HepG2 (cell line): ENCODE data around the gene EPB41L2. TPM values are rescaled to one million over a fixed set of nuclear protein-coding genes. Genes with fewer than 3 reads are reported as not detected.

Source experiments
- ATAC-seq: fragments of 200-7000 bp; cut with Tn5 transposase; 3 replicates; pipeline ENCODE4 v1.9.1; 2020; ENCODE audit warnings: mild to moderate bottlenecking, moderate library complexity
- BruUV-seq: library from RNA; stranded (reverse); fragments of 400-500 nt; replicated peaks from 2 replicates; lab custom pipeline; 2021; lab: Mats Ljungman, UMichigan
- CTCF ChIA-PET: fragments of 300-600 bp; formaldehyde crosslinking; extraction: SDS; loops from one replicate; lab custom pipeline; 2021; ENCODE audit warnings: low total read pairs, inconsistent platforms, low intra/inter-chr PET ratio; lab: Yijun Ruan, JAX
- POLR2A ChIA-PET: fragments of 350-600 bp; sonication (Branson Sonifier 250); formaldehyde crosslinking; loops from one replicate; lab custom pipeline; 2020; ENCODE audit warnings: antibody characterized with exemption, inconsistent platforms; lab: Yijun Ruan, JAX
- DNase-seq: peaks from one replicate; pipeline ENCODE4 v3.0.0-alpha.2; 2015; ENCODE audit warnings: low spot score
- FAIRE-seq: peaks from 3 replicates; lab custom pipeline; 2011; peaks lifted over from hg19 to GRCh38; lab: Jason Lieb, UNC
- H2AFZ ChIP-seq: one replicate; pipeline ENCODE4 v1.6.1; 2011; ENCODE audit warnings: low read length, inconsistent platforms
- H3K27ac ChIP-seq: fragments of 300-600 bp; 3 replicates; pipeline ENCODE4 v1.8.0; 2011; ENCODE audit warnings: mixed run types, mild to moderate bottlenecking, mixed read lengths, low read length, inconsistent platforms; ENCODE audit not compliant: insufficient read depth; ENCODE audit errors: extremely low read length
- H3K27me3 ChIP-seq, 2 experiments: fragments of 200-600 bp in 1 of 2; 2 replicates in 1 of 2; 3 replicates in 1 of 2; pipeline versions ENCODE4 v1.6.0 to v1.8.0; 2011; ENCODE audit warnings: low read length in 2 of 2, mild to moderate bottlenecking in 2 of 2, moderate library complexity in 2 of 2, inconsistent platforms in 1 of 2; ENCODE audit not compliant: insufficient read depth in 2 of 2, control insufficient read depth in 1 of 2
- H3K36me3 ChIP-seq, 2 experiments: fragments of 200-600 bp in 1 of 2; replicated peaks in 1 of 2; 2 replicates in 1 of 2; 3 replicates in 1 of 2; pipeline versions ENCODE4 v1.5.1 to v1.8.0; 2011; ENCODE audit warnings: low read length in 2 of 2, inconsistent platforms in 1 of 2; ENCODE audit not compliant: insufficient read depth in 2 of 2, control insufficient read depth in 1 of 2
- H3K4me1 ChIP-seq: 2 replicates; pipeline ENCODE4 v1.5.1; 2012; ENCODE audit warnings: low read length, inconsistent platforms; ENCODE audit not compliant: insufficient read depth
- H3K4me2 ChIP-seq: 2 replicates; pipeline ENCODE4 v1.6.0; 2011; ENCODE audit warnings: low read depth, low read length, inconsistent platforms
- H3K4me3 ChIP-seq, 3 experiments: fragments of 200-600 bp in 1 of 3; sonication (generic), shearing (Covaris generic) in 1 of 3; replicated peaks in 1 of 3; 2 replicates each; pipeline ENCODE4 v1.5.1; 2011 to 2016; ENCODE audit warnings: low read length in 3 of 3, inconsistent platforms in 2 of 3, low read depth in 2 of 3, mild to moderate bottlenecking in 2 of 3, control low read depth in 1 of 3, mixed read lengths in 1 of 3; ENCODE audit not compliant: insufficient read depth in 1 of 3
- H3K79me2 ChIP-seq: one replicate; pipeline ENCODE4 v1.6.1; 2011; ENCODE audit warnings: low read length, inconsistent platforms; ENCODE audit not compliant: insufficient read depth
- H3K9ac ChIP-seq: 2 replicates; pipeline ENCODE4 v1.6.0; 2011; ENCODE audit warnings: mild to moderate bottlenecking, low read depth, low read length, inconsistent platforms; ENCODE audit not compliant: insufficient read depth
- H3K9me3 ChIP-seq: 2 replicates; pipeline ENCODE4 v1.5.1; 2012; ENCODE audit warnings: mild to moderate bottlenecking, low read length
- H4K20me1 ChIP-seq: 2 replicates; pipeline ENCODE4 v1.6.0; 2011; ENCODE audit warnings: inconsistent platforms, mild to moderate bottlenecking, low read length, moderate library complexity; ENCODE audit not compliant: insufficient read depth
- GFI1 ChIP-seq: sonication (generic); formaldehyde crosslinking; IDR thresholded peaks from 2 replicates; pipeline ENCODE4 v1.5.0; 2020; ENCODE audit warnings: missing genetic modification reagents, mild to moderate bottlenecking, borderline replicate concordance
- HDAC2 ChIP-seq: sonication (generic); formaldehyde crosslinking; IDR thresholded peaks from 2 replicates; pipeline ENCODE4 v1.4.0; 2020; ENCODE audit warnings: missing genetic modification reagents
- HES4 ChIP-seq: sonication (generic); formaldehyde crosslinking; IDR thresholded peaks from 2 replicates; pipeline ENCODE4 v1.9.0; 2021; ENCODE audit warnings: mild to moderate bottlenecking, missing genetic modification reagents, borderline replicate concordance
- MIXL1 ChIP-seq: IDR thresholded peaks from 2 replicates; pipeline ENCODE4 v1.6.1; 2016
- NONO ChIP-seq, 2 experiments: fragments of 450-650 bp in 1 of 2; sonication (generic) in 1 of 2; formaldehyde crosslinking in 1 of 2; IDR thresholded peaks in 1 of 2; conservative IDR thresholded peaks in 1 of 2; 2 replicates each; pipeline versions ENCODE4 v1.6.1 to v1.8.0; 2017 to 2022; ENCODE audit warnings: mild to moderate bottlenecking in 1 of 2, missing genetic modification reagents in 1 of 2, moderate library complexity in 1 of 2
- RXRA ChIP-seq: sonication (generic); formaldehyde crosslinking; IDR thresholded peaks from 2 replicates; pipeline ENCODE4 v1.5.1; 2020; ENCODE audit warnings: missing genetic modification reagents
- SALL1 ChIP-seq: sonication (generic); formaldehyde crosslinking; IDR thresholded peaks from 2 replicates; pipeline ENCODE4 v1.8.0; 2022; ENCODE audit warnings: mild to moderate bottlenecking, missing genetic modification reagents
- SOX6 ChIP-seq, 2 experiments: fragments of 450-650 bp in 1 of 2; sonication (generic) in 1 of 2; formaldehyde crosslinking in 1 of 2; IDR thresholded peaks; 2 replicates each; pipeline versions ENCODE4 v1.4.0 to v1.6.1; 2017 to 2020; ENCODE audit warnings: antibody characterized with exemption in 1 of 2, mild to moderate bottlenecking in 1 of 2, missing genetic modification reagents in 1 of 2
- SP140L ChIP-seq: sonication (generic); formaldehyde crosslinking; IDR thresholded peaks from 2 replicates; pipeline ENCODE4 v1.4.0; 2020; ENCODE audit warnings: missing genetic modification reagents, borderline replicate concordance
- THYN1 ChIP-seq: sonication (generic); formaldehyde crosslinking; IDR thresholded peaks from 2 replicates; pipeline ENCODE4 v1.8.1; 2023; ENCODE audit warnings: low read depth, mild to moderate bottlenecking, moderate library complexity, missing genetic modification reagents, borderline replicate concordance
- ZBTB38 ChIP-seq: sonication (generic); formaldehyde crosslinking; IDR thresholded peaks from 2 replicates; pipeline ENCODE4 v1.5.1; 2020; ENCODE audit warnings: mild to moderate bottlenecking, missing genetic modification reagents
- ZFX ChIP-seq: sonication (generic); formaldehyde crosslinking; IDR thresholded peaks from 2 replicates; pipeline ENCODE4 v1.4.0; 2020; ENCODE audit warnings: mild to moderate bottlenecking, low read depth, missing genetic modification reagents, moderate library complexity
- ZNF24 ChIP-seq: fragments of 450-650 bp; IDR thresholded peaks from 2 replicates; pipeline ENCODE4 v1.6.1; 2017; ENCODE audit warnings: antibody characterized with exemption, mild to moderate bottlenecking
- ZNF256 ChIP-seq: sonication (generic); formaldehyde crosslinking; conservative IDR thresholded peaks from 2 replicates; pipeline ENCODE4 v1.4.0; 2020; ENCODE audit warnings: missing genetic modification reagents
- ZNF343 ChIP-seq: sonication (generic); formaldehyde crosslinking; IDR thresholded peaks from 2 replicates; pipeline ENCODE4 v1.4.0; 2020; ENCODE audit warnings: mild to moderate bottlenecking, missing genetic modification reagents
- ZNF644 ChIP-seq: IDR thresholded peaks from 2 replicates; pipeline ENCODE4 v1.6.1; 2016; ENCODE audit warnings: low read depth
- ZSCAN29 ChIP-seq: sonication (generic); formaldehyde crosslinking; conservative IDR thresholded peaks from 2 replicates; pipeline ENCODE4 v1.4.0; 2020; ENCODE audit warnings: mild to moderate bottlenecking, missing genetic modification reagents
- WGBS: methylation state at CpG from one replicate; pipeline ENCODE4 v1.1.6; 2017; ENCODE audit warnings: low lambda C conversion rate; 5-methylcytosine and 5-hydroxymethylcytosine counted together
- in situ Hi-C: cut with HindIII; loops from 2 replicates; pipeline ENCODE4 v1.10.0; 2017; ENCODE audit warnings: low pct_unique_long_range_greater_than_20kb; ENCODE audit not compliant: extremely low pct_ligation_motif_present
- intact Hi-C: fragments of 100-400 bp; cut with micrococcal nuclease; formaldehyde crosslinking; loops from one replicate; pipeline ENCODE4 v1.10.0; 2022; ENCODE audit not compliant: unreplicated experiment
- polyA plus RNA-seq, 8 experiments: library from polyadenylated mRNA; depleted of rRNA in 3 of 8; stranded (reverse) in 7 of 8; unstranded in 1 of 8; fragments of >200 nt; fragmentation: Illumina TruSeq in 4 of 8; extraction: Trizol in 4 of 8; gene quantifications; 2 replicates each; pipeline versions ENCODE4 v1.2.1 to v1.2.3, GENCODE V29; 2011 to 2016; ENCODE audit warnings: low read depth in 4 of 8, missing spikeins in 1 of 8, mixed read lengths in 1 of 8; ENCODE audit not compliant: insufficient read depth in 1 of 8
- total RNA-seq, 5 experiments: library from RNA; depleted of rRNA; stranded (reverse); fragments of >200 nt; fragmentation: Illumina TruSeq; extraction: Trizol; gene quantifications; 2 replicates each; pipeline ENCODE4 v1.2.3, GENCODE V29; 2016; ENCODE audit warnings: low read depth in 1 of 5
- TF ChIP-seq, protein P1 (sequence below): sonication (generic); formaldehyde crosslinking; IDR thresholded peaks from 2 replicates; pipeline ENCODE4 v1.4.0; 2020; ENCODE audit warnings: mild to moderate bottlenecking, low read depth, missing genetic modification reagents
- TF ChIP-seq, protein P2 (sequence below): sonication (generic); formaldehyde crosslinking; IDR thresholded peaks from 2 replicates; pipeline ENCODE4 v1.4.0; 2020; ENCODE audit warnings: missing genetic modification reagents, borderline replicate concordance
- TF ChIP-seq, protein P3 (sequence below): sonication (generic); formaldehyde crosslinking; IDR thresholded peaks from 2 replicates; pipeline ENCODE4 v1.5.0; 2020; ENCODE audit warnings: missing genetic modification reagents

EPB41L2 gene
- total and polyA plus RNA-seq, 2 of the 13 experiments (the other 11 are each of a cell fraction or from before 2014, with no cell fraction given) = 41.7 to 56.4 TPM

DNA sequence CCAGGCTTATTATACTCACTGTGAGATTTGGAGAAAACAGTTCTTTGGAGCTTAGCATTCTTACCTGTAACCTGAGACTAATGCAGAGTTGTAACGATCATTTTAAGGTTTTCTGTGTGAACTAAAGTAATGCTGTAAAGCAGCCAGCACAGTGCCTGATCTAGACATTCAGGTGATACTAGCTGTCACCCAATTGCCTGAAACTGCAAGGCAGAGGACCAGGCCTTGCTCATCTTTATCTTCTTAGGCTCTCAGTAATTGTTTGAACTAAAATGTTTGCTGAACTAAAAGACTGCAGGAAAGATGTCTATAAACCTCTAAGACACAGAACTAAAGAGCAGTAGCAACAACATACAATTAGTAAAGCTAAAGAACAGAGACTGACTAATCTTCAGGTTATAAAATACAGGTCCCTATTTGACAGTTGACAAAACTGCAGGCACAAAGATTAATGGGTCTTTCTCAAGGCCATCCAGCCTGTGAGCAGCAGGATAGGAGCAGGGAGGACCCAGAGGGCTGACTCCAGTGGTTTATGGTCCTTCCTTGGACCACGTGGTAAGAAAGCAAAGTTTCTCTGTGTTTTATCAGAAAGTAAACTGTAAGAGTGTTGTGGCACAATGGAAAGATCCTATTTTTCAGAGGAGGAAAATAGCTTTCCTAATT, 204.4 kb downstream of the EPB41L2 start (continued):
- TF ChIP-seq ZNF343 (CRISPR knock-in tag) = peak; percentile 31; the same call in 1 of the 2 replicates
- TF ChIP-seq ZNF256 (CRISPR knock-in tag) = no peak
- TF ChIP-seq ZNF24 = no peak
- no peak for TF ChIP-seq NONO (IDR thresholded peaks at IDR 0.05)
- TF ChIP-seq NONO (CRISPR knock-in tag; conservative IDR thresholded peaks at IDR 0.05) = no peak
- TF ChIP-seq GFI1 (CRISPR knock-in tag) = 0 out of 2 replicates have a peak, but pooled peaks have one; percentile 65
- TF ChIP-seq ZNF644 (CRISPR knock-in tag) = 0 out of 2 replicates have a peak, but pooled peaks have one; percentile 47
- TF ChIP-seq SP140L (CRISPR knock-in tag) = no peak
- TF ChIP-seq SOX6 (IDR thresholded peaks at IDR 0.05) = no peak
- TF ChIP-seq SOX6 (CRISPR knock-in tag; IDR thresholded peaks at IDR 0.05) = peak; percentile 43; the same call in 1 of the 2 replicates

DNA sequence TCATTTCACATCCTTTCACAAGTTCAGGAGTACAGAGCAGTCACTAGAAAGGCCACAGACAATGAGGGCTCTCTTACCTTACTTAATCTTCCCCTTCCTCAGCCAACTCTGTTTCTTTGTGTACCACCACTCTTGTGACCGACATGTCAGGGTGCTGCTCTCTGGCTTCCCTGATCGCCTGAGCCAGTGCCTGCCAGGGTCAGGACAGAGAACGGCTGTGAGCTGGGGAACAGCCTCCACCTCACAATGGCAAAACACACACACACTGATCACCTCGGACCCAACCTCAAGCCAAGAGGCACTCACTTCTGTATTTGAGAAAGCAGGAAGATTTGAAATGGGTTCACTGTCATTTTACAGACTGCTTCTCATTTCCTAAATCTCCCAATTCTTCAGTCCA, 205.0 kb downstream of the EPB41L2 start:
- peaks cover 78% of the 10 kb centered on the region for H3K4me1 ChIP-seq
- ChIA-PET CTCF (no interaction called here), POLR2A (interaction anchor here (1.2 to 2.4 kb wide), 2 partner anchors 29 to 31 kb away, joined by 3 to 14 read pairs; partner anchors contain the start of gene SMLR1)
- H3K36me3 ChIP-seq = peaks cover 0 to 1% of the 10 kb centered on the region in 2 experiments; a peak in 2 of 5 replicates
- H4K20me1 ChIP-seq = no peaks in the 10 kb centered on the region
- FAIRE-seq (no peak), DNase-seq (no peak), ATAC-seq (peak; percentile 44)
- H3K27ac ChIP-seq = peak overlapping the region; percentile 50
- H3K79me2 ChIP-seq = no peaks in the 10 kb centered on the region
- H3K9ac ChIP-seq = no peak overlapping the region
- H3K27me3 ChIP-seq = no peaks in the 10 kb centered on the region
- intact Hi-C loops = no loop called here
- peaks cover 4% of the 10 kb centered on the region; the same call in 1 of the 2 replicates for H3K9me3 ChIP-seq
- 59% methylated on average over 4 of the region's 4 CpGs for WGBS
- H3K4me2 ChIP-seq = 0 out of 2 replicates have a peak overlapping the region, but pooled peaks have one; percentile 0
- in situ Hi-C loops = no loop called here
- no peak overlapping the region for H3K4me3 ChIP-seq
- no TSS peak for BruUV-seq
- H2AFZ ChIP-seq = no peak overlapping the region
- TF ChIP-seq THYN1 (CRISPR knock-in tag) = no peak
- TF ChIP-seq, protein P1, sequence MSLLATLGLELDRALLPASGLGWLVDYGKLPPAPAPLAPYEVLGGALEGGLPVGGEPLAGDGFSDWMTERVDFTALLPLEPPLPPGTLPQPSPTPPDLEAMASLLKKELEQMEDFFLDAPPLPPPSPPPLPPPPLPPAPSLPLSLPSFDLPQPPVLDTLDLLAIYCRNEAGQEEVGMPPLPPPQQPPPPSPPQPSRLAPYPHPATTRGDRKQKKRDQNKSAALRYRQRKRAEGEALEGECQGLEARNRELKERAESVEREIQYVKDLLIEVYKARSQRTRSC (CRISPR knock-in tag) = 0 out of 2 replicates have a peak, but pooled peaks have one; percentile 29
- no peak for TF ChIP-seq HES4 (CRISPR knock-in tag)
- TF ChIP-seq ZFX (CRISPR knock-in tag) = peak; percentile 2; the same call in 1 of the 2 replicates
- no peak for TF ChIP-seq RXRA (CRISPR knock-in tag)
- TF ChIP-seq, protein P2, sequence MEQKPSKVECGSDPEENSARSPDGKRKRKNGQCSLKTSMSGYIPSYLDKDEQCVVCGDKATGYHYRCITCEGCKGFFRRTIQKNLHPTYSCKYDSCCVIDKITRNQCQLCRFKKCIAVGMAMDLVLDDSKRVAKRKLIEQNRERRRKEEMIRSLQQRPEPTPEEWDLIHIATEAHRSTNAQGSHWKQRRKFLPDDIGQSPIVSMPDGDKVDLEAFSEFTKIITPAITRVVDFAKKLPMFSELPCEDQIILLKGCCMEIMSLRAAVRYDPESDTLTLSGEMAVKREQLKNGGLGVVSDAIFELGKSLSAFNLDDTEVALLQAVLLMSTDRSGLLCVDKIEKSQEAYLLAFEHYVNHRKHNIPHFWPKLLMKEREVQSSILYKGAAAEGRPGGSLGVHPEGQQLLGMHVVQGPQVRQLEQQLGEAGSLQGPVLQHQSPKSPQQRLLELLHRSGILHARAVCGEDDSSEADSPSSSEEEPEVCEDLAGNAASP (CRISPR knock-in tag) = no peak
- TF ChIP-seq SALL1 (CRISPR knock-in tag) = peak; percentile 40; the same call in 1 of the 2 replicates
- no peak for TF ChIP-seq MIXL1 (CRISPR knock-in tag)
- TF ChIP-seq, protein P3, sequence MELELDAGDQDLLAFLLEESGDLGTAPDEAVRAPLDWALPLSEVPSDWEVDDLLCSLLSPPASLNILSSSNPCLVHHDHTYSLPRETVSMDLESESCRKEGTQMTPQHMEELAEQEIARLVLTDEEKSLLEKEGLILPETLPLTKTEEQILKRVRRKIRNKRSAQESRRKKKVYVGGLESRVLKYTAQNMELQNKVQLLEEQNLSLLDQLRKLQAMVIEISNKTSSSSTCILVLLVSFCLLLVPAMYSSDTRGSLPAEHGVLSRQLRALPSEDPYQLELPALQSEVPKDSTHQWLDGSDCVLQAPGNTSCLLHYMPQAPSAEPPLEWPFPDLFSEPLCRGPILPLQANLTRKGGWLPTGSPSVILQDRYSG = no peak
- TF ChIP-seq ZBTB38 = 0 out of 2 replicates have a peak, but pooled peaks have one; percentile 20
- 0 out of 2 replicates have a peak, but pooled peaks have one; percentile 6 for TF ChIP-seq HDAC2
- TF ChIP-seq ZSCAN29 (CRISPR knock-in tag) = peak; percentile 48; the same call in 1 of the 2 replicates
